GM18909 (cell line): ENCODE results near the gene EXOSC5.

Experiments used
- ATAC-seq: cut with Tn5 transposase; IDR thresholded peaks from one replicate; pipeline ENCODE4 v1.9.1; 2021; ENCODE audit warnings: mild to moderate bottlenecking; ENCODE audit not compliant: unreplicated experiment, poor library complexity

The EXOSC5 gene

GRCh38 chr19:41426952-41427646 lies 29.9 kb upstream of the EXOSC5 start, which contains the start of gene B3GNT8:
B3GNT8 (minus strand) TSS chr19:41427374; CDS start chr19:41426778, 596 bp downstream.
- ATAC-seq = no peak

GRCh38 chr19:41426116-41426841 lies 29.1 kb upstream of the EXOSC5 start:
- ATAC-seq = no peak

- ATAC-seq = no peak
Observed at GRCh38 chr19:41425174-41426115, 28.3 kb upstream of the EXOSC5 start.

GRCh38 chr19:41424335-41425173 lies 27.4 kb upstream of the EXOSC5 start:
- ATAC-seq = no peak

GRCh38 chr19:41422955-41423354 lies 25.8 kb upstream of the EXOSC5 start:
- no peak for ATAC-seq

- no peak for ATAC-seq
Observed at GRCh38 chr19:41422456-41422855, 25.3 kb upstream of the EXOSC5 start.

- no peak for ATAC-seq
Observed at GRCh38 chr19:41421973-41422372, 24.8 kb upstream of the EXOSC5 start.

- ATAC-seq = no peak
Observed at GRCh38 chr19:41421314-41421713, 24.2 kb upstream of the EXOSC5 start.

GRCh38 chr19:41420101-41420880 lies 23.1 kb upstream of the EXOSC5 start:
- ATAC-seq = no peak

GRCh38 chr19:41416194-41416674 lies 19.1 kb upstream of the EXOSC5 start:
- no peak for ATAC-seq

GRCh38 chr19:41415154-41415571 lies 18.0 kb upstream of the EXOSC5 start:
- ATAC-seq = no peak

- no peak for ATAC-seq
Observed at GRCh38 chr19:41414461-41414860, 17.3 kb upstream of the EXOSC5 start.

GRCh38 chr19:41413947-41414346 lies 16.8 kb upstream of the EXOSC5 start:
- no peak for ATAC-seq

- ATAC-seq = no peak
Observed at GRCh38 chr19:41412953-41413352, 15.8 kb upstream of the EXOSC5 start.

GRCh38 chr19:41411968-41412265 lies 14.8 kb upstream of the EXOSC5 start:
- ATAC-seq = no peak

- no peak for ATAC-seq
Observed at GRCh38 chr19:41411100-41411967, 14.2 kb upstream of the EXOSC5 start.

- ATAC-seq = no peak
Observed at GRCh38 chr19:41410336-41411054, 13.3 kb upstream of the EXOSC5 start.

GRCh38 chr19:41409288-41409687 lies 12.1 kb upstream of the EXOSC5 start:
- no peak for ATAC-seq
